Nephron progenitor cell (in vitro differentiated cells): ENCODE results near the gene NAV1.
A peak's percentile ranks its signal among the peaks of the same experiment; 100 is the strongest.

Experiments used
- DNase-seq: peaks from one replicate; pipeline ENCODE4 v3.0.0; 2021
- H3K27ac Mint-ChIP-seq: 2 replicates; pipeline ENCODE4 v1.8.0; 2021; ENCODE audit warnings: mild to moderate bottlenecking, moderate library complexity, mixed read lengths
- H3K27me3 Mint-ChIP-seq: 2 replicates; pipeline ENCODE4 v1.8.0; 2021; ENCODE audit warnings: mild to moderate bottlenecking, low read depth, mixed read lengths; ENCODE audit not compliant: poor library complexity
- H3K36me3 Mint-ChIP-seq: 2 replicates; pipeline ENCODE4 v1.8.0; 2021; ENCODE audit warnings: low read depth, mixed read lengths
- H3K4me1 Mint-ChIP-seq: 2 replicates; pipeline ENCODE4 v1.8.0; 2021; ENCODE audit warnings: mixed read lengths
- H3K4me3 Mint-ChIP-seq: 2 replicates; pipeline ENCODE4 v1.8.0; 2021; ENCODE audit warnings: mild to moderate bottlenecking, moderate library complexity, mixed read lengths
- H3K9me3 Mint-ChIP-seq: 2 replicates; pipeline ENCODE4 v1.8.0; 2021; ENCODE audit warnings: mild to moderate bottlenecking, moderate library complexity, mixed read lengths
- TF ChIP-seq, protein P1 (sequence below): fragments of 200-600 bp; sonication (generic); IDR thresholded peaks from 2 replicates; pipeline ENCODE4 v1.5.0; 2021; ENCODE audit warnings: antibody characterized with exemption

NAV1 gene

DNA sequence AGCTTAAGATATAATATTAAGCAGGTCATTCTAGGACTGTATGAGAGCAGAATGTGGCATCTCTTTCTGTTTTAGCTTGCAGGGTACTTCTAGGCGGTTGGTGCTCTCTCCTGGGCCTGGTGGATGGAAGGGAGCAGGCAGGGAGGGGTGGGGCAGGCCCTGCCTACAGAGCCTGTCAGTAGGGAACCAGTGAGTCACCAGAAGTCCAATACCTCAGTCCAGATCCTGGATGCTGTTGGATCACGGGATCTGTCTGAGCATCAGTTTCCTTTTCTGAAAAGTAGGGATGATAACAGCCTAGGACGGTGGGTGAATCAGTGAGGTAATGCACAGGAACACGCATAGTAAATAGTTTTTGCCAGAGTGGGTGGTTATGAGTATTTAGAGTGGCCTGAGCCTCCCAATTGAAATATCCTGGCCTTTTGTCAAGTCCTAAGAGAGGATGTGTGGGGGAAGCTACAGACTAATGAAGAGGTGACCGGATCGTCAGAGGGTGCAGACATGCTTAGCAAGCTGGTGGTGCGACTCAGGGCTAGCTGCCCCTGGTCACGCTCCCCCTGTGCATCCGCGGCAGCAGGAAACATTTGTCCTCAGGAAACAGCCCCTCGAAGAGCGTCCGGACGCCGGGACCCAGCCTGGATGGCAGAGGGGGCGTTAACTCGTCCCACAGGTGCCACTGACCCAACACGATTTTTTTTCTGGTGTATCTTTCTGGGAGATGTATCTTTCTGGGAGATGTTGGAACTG, 23.9 kb downstream of the NAV1 start:
- TF ChIP-seq, protein P1, sequence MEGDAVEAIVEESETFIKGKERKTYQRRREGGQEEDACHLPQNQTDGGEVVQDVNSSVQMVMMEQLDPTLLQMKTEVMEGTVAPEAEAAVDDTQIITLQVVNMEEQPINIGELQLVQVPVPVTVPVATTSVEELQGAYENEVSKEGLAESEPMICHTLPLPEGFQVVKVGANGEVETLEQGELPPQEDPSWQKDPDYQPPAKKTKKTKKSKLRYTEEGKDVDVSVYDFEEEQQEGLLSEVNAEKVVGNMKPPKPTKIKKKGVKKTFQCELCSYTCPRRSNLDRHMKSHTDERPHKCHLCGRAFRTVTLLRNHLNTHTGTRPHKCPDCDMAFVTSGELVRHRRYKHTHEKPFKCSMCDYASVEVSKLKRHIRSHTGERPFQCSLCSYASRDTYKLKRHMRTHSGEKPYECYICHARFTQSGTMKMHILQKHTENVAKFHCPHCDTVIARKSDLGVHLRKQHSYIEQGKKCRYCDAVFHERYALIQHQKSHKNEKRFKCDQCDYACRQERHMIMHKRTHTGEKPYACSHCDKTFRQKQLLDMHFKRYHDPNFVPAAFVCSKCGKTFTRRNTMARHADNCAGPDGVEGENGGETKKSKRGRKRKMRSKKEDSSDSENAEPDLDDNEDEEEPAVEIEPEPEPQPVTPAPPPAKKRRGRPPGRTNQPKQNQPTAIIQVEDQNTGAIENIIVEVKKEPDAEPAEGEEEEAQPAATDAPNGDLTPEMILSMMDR, result no peak
- H3K9me3 Mint-ChIP-seq, result no peaks in the 10 kb centered on the region
- DNase-seq, result no peak
- peaks cover 12% of the 10 kb centered on the region for H3K27me3 Mint-ChIP-seq
- no peak overlapping the region for H3K4me3 Mint-ChIP-seq
- H3K27ac Mint-ChIP-seq, result peak overlapping the region; percentile 43
- peaks cover 13% of the 10 kb centered on the region for H3K4me1 Mint-ChIP-seq
- H3K36me3 Mint-ChIP-seq, result no peaks in the 10 kb centered on the region

DNA sequence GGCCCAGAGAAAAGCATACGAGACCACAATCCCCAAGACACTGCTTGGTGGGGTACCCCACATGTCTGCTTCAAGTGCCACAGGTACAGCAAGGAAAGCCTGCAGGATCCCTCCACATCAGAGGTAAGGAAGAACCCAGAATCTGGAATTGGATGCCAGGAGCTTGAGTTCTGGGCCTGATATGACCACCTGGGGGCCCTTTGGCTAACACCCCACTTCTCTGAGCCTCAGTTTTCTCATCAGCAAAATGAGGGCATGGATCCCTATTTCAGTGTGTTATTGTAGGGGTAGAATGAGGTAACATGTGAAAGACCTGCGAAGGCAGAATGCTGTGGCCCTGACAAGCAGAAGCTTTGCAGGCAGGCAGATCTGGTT, 24.5 kb downstream of the NAV1 start:
- TF ChIP-seq, protein P1, result no peak
- Mint-ChIP-seq H3K9me3 (no peaks in the 10 kb centered on the region), H3K36me3 (no peaks in the 10 kb centered on the region), H3K4me3 (no peak overlapping the region), H3K27ac (no peak overlapping the region), H3K4me1 (peaks cover 13% of the 10 kb centered on the region), H3K27me3 (peaks cover 12% of the 10 kb centered on the region)
- DNase-seq, result no peak

DNA sequence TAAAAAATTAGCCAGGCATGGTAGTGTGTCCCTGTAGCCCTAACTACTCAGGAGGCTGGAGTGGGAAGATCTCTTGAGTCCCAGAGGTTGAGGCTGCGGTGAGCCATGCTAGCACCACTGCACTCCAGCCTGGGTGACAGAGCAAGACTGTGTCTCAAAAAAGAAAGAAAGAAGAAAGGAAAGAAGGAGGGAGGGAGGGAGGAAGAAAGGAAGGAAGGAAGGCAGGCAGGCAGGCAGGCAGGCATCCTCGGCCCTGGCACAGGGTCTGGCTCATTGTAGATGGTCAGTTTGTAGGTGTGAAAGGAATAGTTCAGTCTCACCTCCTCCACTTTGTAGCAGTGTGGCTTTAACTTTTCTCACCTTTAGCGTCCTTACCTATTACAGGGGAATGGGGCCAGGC, 25.0 kb downstream of the NAV1 start:
- H3K36me3 Mint-ChIP-seq, result no peaks in the 10 kb centered on the region
- no peak overlapping the region for H3K4me3 Mint-ChIP-seq
- no peaks in the 10 kb centered on the region for H3K9me3 Mint-ChIP-seq
- TF ChIP-seq, protein P1, result no peak
- H3K4me1 Mint-ChIP-seq, result peaks cover 13% of the 10 kb centered on the region
- H3K27ac Mint-ChIP-seq, result no peak overlapping the region
- DNase-seq, result no peak
- H3K27me3 Mint-ChIP-seq, result peaks cover 12% of the 10 kb centered on the region

DNA sequence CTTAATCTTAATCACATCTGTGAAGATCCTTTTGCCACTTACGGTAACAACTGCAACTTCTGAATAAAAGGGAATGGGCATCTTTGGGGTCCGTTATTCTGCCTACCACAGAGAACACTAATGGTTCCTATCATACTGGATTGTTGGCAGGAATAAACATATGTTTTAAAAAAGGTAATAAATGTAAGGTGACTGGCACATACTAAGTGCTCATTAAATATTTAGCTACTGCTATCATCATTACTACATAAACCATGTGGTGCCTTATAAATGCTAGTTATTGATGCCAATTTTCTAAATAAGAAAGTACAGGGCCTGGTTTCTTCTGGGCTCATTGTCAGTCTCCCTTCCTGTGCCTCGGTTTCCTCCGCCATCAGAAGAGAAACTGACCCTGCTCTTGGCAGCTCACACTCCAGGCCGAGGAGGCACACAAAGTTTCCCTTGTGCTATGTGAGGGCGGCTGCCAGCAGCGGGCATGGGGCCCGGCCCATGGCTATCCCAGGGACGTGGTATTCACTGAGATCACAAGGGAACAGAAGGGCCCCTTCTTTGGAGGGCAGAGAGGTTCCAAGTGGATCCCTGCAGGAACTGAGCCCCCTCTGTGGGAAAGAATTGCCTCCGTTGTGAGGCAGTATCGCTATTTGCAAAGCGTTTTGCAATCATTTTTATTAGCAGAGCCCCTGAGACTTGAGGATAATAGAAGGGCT, 26.2 kb downstream of the NAV1 start:
- no peak overlapping the region for H3K4me3 Mint-ChIP-seq
- TF ChIP-seq, protein P1, result no peak
- no peaks in the 10 kb centered on the region for H3K36me3 Mint-ChIP-seq
- peaks cover 8% of the 10 kb centered on the region for H3K4me1 Mint-ChIP-seq
- peaks cover 13% of the 10 kb centered on the region for H3K27me3 Mint-ChIP-seq
- H3K27ac Mint-ChIP-seq, result no peak overlapping the region
- no peaks in the 10 kb centered on the region for H3K9me3 Mint-ChIP-seq
- DNase-seq, result no peak

GRCh38 chr1:201565771-201566528, 27.0 kb downstream of the NAV1 start:
- TF ChIP-seq, protein P1, result no peak
- DNase-seq, result no peak
- H3K36me3 Mint-ChIP-seq, result no peaks in the 10 kb centered on the region
- H3K27me3 Mint-ChIP-seq, result peaks cover 16% of the 10 kb centered on the region
- H3K4me1 Mint-ChIP-seq, result peaks cover 13% of the 10 kb centered on the region
- H3K4me3 Mint-ChIP-seq, result no peak overlapping the region
- no peak overlapping the region for H3K27ac Mint-ChIP-seq
- H3K9me3 Mint-ChIP-seq, result no peaks in the 10 kb centered on the region
